ENCODE measurements around the gene FCSK.
"Not testable (repeated sequence)": the region's sequence is repeated elsewhere in the genome, so short reads cannot be mapped to it uniquely, and the experiment has no call there.

Gene FCSK

DNA sequence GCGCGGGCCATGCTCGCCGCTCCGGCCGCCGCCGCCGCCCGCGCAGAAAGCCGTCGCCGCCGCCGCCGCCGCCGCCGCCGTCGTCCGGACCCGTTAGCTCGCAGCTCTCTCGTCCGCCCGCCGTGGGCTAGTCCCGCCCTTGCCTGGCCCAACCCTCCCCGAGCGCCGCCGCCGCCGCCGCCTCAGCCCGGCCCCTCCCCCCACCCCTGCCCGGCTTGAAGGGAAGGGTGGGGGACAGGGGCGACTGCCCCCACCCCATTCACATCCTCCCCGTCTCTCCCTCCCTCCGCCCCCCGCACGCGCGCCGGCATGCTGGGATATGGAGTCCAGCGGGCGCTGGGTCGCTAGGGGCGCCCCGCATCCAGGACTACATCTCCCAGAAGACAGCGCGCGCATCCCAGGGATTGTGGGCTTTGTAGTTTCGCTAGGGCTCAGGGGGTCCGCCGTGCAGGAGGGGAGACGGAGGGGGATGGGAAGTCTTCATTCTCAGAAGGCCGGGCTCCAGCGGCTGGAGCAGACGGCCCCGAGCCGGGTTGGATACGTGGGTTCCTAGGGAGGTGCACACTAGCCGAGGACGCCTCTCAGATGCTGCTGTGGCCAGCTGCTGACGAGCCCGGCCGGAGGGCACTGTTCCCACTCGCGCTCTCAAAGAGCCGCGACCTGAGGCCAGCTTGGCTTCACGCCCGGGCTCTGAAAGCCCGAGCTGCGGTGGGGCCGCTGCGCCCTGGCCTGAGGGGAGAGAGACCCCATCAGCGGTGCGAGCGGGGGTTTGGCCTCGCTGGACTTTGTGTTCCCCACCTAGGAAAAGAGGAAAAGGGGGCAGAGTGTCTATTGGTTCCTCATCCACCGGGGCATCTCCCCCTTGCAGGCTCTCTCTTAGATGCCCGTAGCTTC is 15.2 kb upstream of the FCSK start, which contains the start of gene ST3GAL2:
Gene ST3GAL2, minus strand, starts transcription at position 132 of the 894 bp plus-strand sequence. CDS start 40,570 bp downstream, outside the sequence.
- peak within 1 kb of the TSS; percentile 46 for H3K27ac ChIP-seq (ENCODE audit: insufficient read depth, low read length, poor library complexity, severe bottlenecking)
- no peaks in the 10 kb centered on the region for H3K27me3 ChIP-seq (replicated peaks; ENCODE audit: control insufficient read depth, insufficient read depth, low read length, poor library complexity, severe bottlenecking)
- no peaks in the 10 kb centered on the region for H3K36me3 ChIP-seq (ENCODE audit: control insufficient read depth, insufficient read depth, low read length)
- DNase-seq: peak; percentile 85 to 89 (median 89)
- no peaks in the 10 kb centered on the region for H3K9me3 ChIP-seq (ENCODE audit: control insufficient read depth, low read length)
- peaks cover 18% of the 10 kb centered on the region for H3K4me1 ChIP-seq (ENCODE audit: control insufficient read depth, insufficient read depth, low read length, poor library complexity, severe bottlenecking)
- peak within 1 kb of the TSS; percentile 94 for H3K4me3 ChIP-seq (ENCODE audit: insufficient read depth, low read depth, low read length, poor library complexity, severe bottlenecking)

DNA sequence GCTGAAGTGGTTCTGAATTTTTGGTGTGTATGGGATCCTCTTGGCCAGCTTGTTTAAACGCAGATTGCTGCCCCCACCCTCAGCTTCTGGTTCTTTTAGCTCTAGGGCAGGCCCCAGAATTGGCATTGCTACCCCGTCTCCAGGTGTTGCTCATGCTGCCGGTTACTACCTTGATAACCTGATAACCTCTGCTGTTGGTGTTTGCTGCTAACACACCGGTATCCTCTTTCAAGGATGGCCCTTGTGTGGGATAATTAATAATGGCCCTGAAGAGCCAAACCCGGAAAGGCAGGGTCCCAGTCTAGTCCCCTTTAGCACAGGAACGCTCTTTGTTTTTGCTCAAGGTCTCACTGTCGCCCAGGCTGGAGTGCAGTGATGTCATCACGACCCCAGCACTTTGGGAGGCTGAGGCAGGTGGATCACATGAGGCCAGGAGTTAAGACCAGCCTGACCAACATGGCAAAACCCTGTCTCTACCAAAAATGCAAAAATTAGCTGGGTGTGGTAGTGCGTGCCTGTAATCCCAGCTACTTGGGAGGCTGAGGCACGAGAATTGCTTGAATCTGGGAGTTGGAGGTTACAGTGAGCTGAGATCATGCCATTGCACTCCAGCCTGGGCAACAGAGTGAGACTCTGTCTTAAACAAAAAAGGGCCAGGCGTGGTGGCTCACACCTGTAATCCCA is 14.2 kb upstream of the FCSK start:
- Histone ChIP-seq H3K27me3 (replicated peaks; ENCODE audit: control insufficient read depth, insufficient read depth, low read length, poor library complexity, severe bottlenecking) (no peaks in the 10 kb centered on the region), H3K36me3 (ENCODE audit: control insufficient read depth, insufficient read depth, low read length) (no peaks in the 10 kb centered on the region), H3K27ac (ENCODE audit: insufficient read depth, low read length, poor library complexity, severe bottlenecking) (peak overlapping the region; percentile 46), H3K4me3 (ENCODE audit: insufficient read depth, low read depth, low read length, poor library complexity, severe bottlenecking) (no peak overlapping the region), H3K4me1 (ENCODE audit: control insufficient read depth, insufficient read depth, low read length, poor library complexity, severe bottlenecking) (peaks cover 18% of the 10 kb centered on the region), H3K9me3 (ENCODE audit: control insufficient read depth, low read length) (no peaks in the 10 kb centered on the region)
- DNase-seq: no peak

DNA sequence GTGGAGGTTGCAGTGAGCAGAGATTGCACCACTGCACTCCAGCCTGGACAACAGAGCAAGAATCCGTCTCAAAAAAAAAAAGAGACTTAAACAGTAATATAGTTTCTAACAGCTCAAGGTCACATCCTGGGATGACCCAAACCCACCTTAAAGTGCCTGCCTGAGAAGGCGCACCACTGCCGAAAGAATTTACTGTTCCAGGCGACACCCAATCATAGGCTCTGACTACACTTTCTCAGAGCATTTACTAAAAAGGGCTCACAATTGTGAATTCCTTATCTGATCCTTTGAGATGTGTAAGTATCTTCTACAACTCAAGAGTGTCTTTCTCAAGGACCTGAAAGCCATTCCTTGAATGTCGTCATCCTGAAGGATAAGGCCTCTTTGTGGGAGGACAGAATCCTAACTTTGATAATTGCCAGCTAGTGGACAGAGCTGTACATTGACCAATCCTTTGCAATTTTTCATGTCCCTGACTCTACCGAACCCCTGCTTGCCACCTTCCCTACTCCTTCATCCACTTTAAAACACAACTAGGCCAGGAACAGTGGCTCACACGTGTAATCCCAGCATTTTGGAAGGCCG is 12.9 kb upstream of the FCSK start:
- no peak for DNase-seq
- no peaks in the 10 kb centered on the region for H3K27me3 ChIP-seq (replicated peaks; ENCODE audit: control insufficient read depth, insufficient read depth, low read length, poor library complexity, severe bottlenecking)
- H3K9me3 ChIP-seq (ENCODE audit: control insufficient read depth, low read length): no peaks in the 10 kb centered on the region
- H3K4me3 ChIP-seq (ENCODE audit: insufficient read depth, low read depth, low read length, poor library complexity, severe bottlenecking): no peak overlapping the region
- no peak overlapping the region for H3K27ac ChIP-seq (ENCODE audit: insufficient read depth, low read length, poor library complexity, severe bottlenecking)
- no peaks in the 10 kb centered on the region for H3K36me3 ChIP-seq (ENCODE audit: control insufficient read depth, insufficient read depth, low read length)
- peaks cover 18% of the 10 kb centered on the region for H3K4me1 ChIP-seq (ENCODE audit: control insufficient read depth, insufficient read depth, low read length, poor library complexity, severe bottlenecking)

DNA sequence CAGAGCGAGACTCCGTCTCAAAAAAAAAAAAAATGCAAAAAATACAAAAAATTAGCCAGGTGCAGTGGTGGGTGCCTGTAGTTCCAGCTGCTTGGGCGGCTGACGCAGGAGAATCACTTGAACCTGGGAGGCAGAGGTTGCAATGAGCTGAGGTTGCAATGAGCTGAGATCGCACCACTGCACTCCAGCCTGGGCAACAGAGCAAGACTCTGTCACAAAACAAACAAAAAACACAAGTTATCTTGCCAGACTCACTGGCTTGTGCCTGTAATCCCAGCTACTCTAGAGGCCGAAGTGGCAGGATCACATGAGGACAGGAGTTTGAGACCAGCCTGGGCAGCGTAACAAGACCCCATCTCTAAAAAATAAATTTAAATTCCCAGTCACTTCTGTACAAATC is 12.1 kb upstream of the FCSK start:
- no peaks in the 10 kb centered on the region for H3K9me3 ChIP-seq (ENCODE audit: control insufficient read depth, low read length)
- peaks cover 15% of the 10 kb centered on the region for H3K4me1 ChIP-seq (ENCODE audit: control insufficient read depth, insufficient read depth, low read length, poor library complexity, severe bottlenecking)
- no peaks in the 10 kb centered on the region for H3K27me3 ChIP-seq (replicated peaks; ENCODE audit: control insufficient read depth, insufficient read depth, low read length, poor library complexity, severe bottlenecking)
- H3K4me3 ChIP-seq (ENCODE audit: insufficient read depth, low read depth, low read length, poor library complexity, severe bottlenecking): no peak overlapping the region
- no peaks in the 10 kb centered on the region for H3K36me3 ChIP-seq (ENCODE audit: control insufficient read depth, insufficient read depth, low read length)
- no peak for DNase-seq
- no peak overlapping the region for H3K27ac ChIP-seq (ENCODE audit: insufficient read depth, low read length, poor library complexity, severe bottlenecking)

DNA sequence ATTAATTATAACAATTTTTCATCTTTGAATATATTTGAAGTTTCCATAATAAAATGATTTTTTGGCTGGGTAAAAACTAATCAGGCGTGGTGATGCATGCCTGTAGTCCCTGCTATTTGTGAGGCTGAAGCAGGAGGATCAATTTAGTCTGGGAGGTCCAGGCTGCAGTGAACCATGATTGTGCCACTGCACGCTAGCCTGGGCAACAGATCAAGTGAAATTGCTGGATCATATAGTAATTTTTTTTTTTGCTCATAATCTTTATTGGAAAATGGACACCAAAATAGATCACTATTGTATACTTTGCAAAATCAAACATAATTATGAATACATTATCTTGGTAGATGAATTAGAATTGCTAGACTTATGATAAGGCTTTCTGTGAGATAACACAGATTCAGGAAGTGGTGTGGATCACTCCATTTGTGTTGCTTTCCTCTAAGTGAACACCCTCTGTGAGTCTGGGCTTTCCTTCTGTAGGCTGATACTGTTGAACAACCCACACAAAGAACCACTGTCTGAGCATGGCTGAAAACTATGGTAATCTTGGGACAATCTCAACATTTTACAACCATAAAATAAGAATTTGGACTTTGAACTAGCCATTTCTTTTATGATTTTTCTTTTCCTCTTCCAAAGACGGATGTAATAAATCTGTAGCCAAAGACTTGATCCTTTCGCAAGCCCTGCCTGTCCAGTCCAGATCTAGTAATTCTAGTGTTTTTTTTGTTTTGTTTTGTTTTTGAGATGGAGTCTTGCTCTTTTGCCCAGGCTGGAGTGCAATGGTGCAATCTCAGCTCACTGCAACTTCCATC is 9.9 kb upstream of the FCSK start:
- peaks cover 2% of the 10 kb centered on the region for H3K4me1 ChIP-seq (ENCODE audit: control insufficient read depth, insufficient read depth, low read length, poor library complexity, severe bottlenecking)
- no peaks in the 10 kb centered on the region for H3K9me3 ChIP-seq (ENCODE audit: control insufficient read depth, low read length)
- DNase-seq: no peak
- H3K36me3 ChIP-seq (ENCODE audit: control insufficient read depth, insufficient read depth, low read length): no peaks in the 10 kb centered on the region
- no peak overlapping the region for H3K4me3 ChIP-seq (ENCODE audit: insufficient read depth, low read depth, low read length, poor library complexity, severe bottlenecking)
- H3K27ac ChIP-seq (ENCODE audit: insufficient read depth, low read length, poor library complexity, severe bottlenecking): no peak overlapping the region
- H3K27me3 ChIP-seq (replicated peaks; ENCODE audit: control insufficient read depth, insufficient read depth, low read length, poor library complexity, severe bottlenecking): no peaks in the 10 kb centered on the region

DNA sequence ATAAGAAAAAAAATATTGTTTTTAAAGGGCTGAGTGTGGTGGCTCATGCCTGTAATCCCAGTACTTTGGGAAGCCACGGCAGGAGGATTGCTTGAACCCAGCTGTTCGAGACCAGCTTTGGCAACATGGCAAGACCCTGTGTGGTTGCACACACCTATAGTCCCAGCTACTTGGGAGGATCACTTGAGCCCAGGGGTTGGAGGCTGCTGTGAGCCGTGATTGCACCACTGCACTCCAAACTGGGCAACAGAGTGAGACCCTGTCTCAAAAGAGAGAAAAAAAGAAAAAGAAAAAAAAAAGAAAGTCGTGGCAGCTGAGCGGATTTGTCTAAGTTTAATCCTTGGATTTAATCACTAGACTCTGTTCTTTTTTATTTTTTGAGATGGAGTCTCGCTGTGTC is 6.3 kb upstream of the FCSK start:
- no peak for DNase-seq

DNA sequence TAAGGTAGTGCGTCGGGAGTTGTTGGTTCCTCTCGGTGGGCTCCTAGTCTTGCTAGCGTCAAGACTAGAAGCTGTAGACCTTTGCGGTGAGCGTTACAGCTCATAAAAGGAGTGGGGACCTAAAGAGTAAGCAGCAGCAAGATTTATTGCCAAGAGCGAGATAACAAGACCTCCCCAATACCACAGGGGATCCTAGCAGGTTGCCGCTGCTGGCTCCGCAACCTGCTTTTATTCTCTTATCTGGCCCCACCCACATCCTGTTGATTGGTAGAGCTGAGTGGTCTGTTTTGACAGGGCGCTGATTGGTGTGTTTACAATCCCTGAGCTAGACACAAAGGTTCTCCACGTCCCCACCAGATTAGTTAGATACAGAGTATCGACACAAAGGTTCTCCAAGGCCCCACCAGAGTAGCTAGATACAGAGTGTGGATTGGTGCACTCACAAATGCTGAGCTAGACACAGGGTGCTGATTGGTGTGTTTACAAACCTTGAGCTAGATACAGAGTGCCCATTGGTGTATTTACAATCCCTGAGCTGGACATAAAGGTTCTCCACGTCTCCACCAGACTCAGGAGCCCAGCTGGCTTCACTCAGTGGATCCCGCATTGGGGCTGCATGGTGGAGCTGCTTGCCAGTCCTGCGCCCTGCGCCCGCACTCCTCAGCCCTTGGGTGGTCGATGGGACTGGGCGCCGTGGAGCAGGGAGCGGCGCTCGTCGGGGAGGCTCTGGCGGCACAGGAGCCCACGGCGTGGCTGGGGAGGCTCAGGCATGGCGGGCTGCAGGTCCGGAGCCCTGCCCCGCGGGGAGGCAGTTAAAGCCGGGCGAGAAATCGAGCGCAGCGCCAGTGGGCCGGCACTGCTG is 4.0 kb upstream of the FCSK start:
- H3K27me3 ChIP-seq (replicated peaks; ENCODE audit: control insufficient read depth, insufficient read depth, low read length, poor library complexity, severe bottlenecking); H3K4me1 ChIP-seq (ENCODE audit: control insufficient read depth, insufficient read depth, low read length, poor library complexity, severe bottlenecking); H3K9me3 ChIP-seq (ENCODE audit: control insufficient read depth, low read length); H3K36me3 ChIP-seq (ENCODE audit: control insufficient read depth, insufficient read depth, low read length); H3K27ac ChIP-seq (ENCODE audit: insufficient read depth, low read length, poor library complexity, severe bottlenecking); DNase-seq; H3K4me3 ChIP-seq (ENCODE audit: insufficient read depth, low read depth, low read length, poor library complexity, severe bottlenecking): not testable (repeated sequence)

More for the DNA sequence above, 6.3 kb upstream of the FCSK start:
- Histone ChIP-seq H3K36me3 (ENCODE audit: control insufficient read depth, insufficient read depth, low read length) (no peaks in the 10 kb centered on the region), H3K27ac (ENCODE audit: insufficient read depth, low read length, poor library complexity, severe bottlenecking) (no peak overlapping the region), H3K4me1 (ENCODE audit: control insufficient read depth, insufficient read depth, low read length, poor library complexity, severe bottlenecking) (no peaks in the 10 kb centered on the region), H3K4me3 (ENCODE audit: insufficient read depth, low read depth, low read length, poor library complexity, severe bottlenecking) (no peak overlapping the region), H3K27me3 (replicated peaks; ENCODE audit: control insufficient read depth, insufficient read depth, low read length, poor library complexity, severe bottlenecking) (no peaks in the 10 kb centered on the region), H3K9me3 (ENCODE audit: control insufficient read depth, low read length) (no peaks in the 10 kb centered on the region)

DNA sequence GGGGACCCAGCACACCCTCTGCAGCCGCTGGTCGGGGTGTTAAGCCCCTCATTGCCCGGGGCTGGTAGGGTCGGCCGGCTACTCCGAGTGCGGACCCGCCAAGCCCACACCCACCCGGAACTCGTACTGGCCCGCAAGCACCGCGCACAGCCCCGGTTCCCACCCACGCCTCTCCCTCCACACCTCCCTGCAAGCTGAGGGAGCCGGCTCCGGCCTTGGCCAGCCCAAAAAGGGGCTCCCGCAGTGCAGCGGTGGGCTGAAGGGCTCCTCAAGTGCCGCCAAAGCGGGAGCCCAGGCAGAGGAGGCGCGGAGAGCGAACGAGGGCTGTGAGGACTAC is 3.4 kb upstream of the FCSK start:
- H3K9me3 ChIP-seq (ENCODE audit: control insufficient read depth, low read length); H3K27ac ChIP-seq (ENCODE audit: insufficient read depth, low read length, poor library complexity, severe bottlenecking); H3K4me1 ChIP-seq (ENCODE audit: control insufficient read depth, insufficient read depth, low read length, poor library complexity, severe bottlenecking); DNase-seq; H3K36me3 ChIP-seq (ENCODE audit: control insufficient read depth, insufficient read depth, low read length); H3K27me3 ChIP-seq (replicated peaks; ENCODE audit: control insufficient read depth, insufficient read depth, low read length, poor library complexity, severe bottlenecking); H3K4me3 ChIP-seq (ENCODE audit: insufficient read depth, low read depth, low read length, poor library complexity, severe bottlenecking): not testable (repeated sequence)

Measured in effector memory CD4-positive, alpha-beta T cell (primary cell).